Activated CD8-positive, alpha-beta T cell treated with anti-CD3 and anti-CD28 coated beads for 36 hours (primary cell): ENCODE data around the gene B9D1. TPM values are rescaled to one million over a fixed set of nuclear protein-coding genes. Genes with fewer than 3 reads are reported as not detected.

Experiments used
- ATAC-seq: fragments of 200-7000 bp; cut with Tn5 transposase; one replicate; pipeline ENCODE4 v1.10.0; 2021; ENCODE audit warnings: mild to moderate bottlenecking, moderate library complexity
- CTCF ChIA-PET: fragments of 350-600 bp; sonication (Branson Sonifier 250); formaldehyde crosslinking; loops from one replicate; lab custom pipeline; 2021; ENCODE audit warnings: antibody characterized with exemption; lab: Charles Lee
- POLR2A ChIA-PET: fragments of 350-600 bp; sonication (Branson Sonifier 250); formaldehyde crosslinking; loops from one replicate; lab custom pipeline; 2021; ENCODE audit warnings: antibody characterized with exemption; lab: Charles Lee
- DNase-seq: peaks from one replicate; pipeline ENCODE4 v3.0.0-alpha.2; 2020
- H3K27ac Mint-ChIP-seq: one replicate; pipeline ENCODE4 v1.8.0; 2021; ENCODE audit warnings: mild to moderate bottlenecking, mixed read lengths
- H3K27me3 Mint-ChIP-seq: one replicate; pipeline ENCODE4 v1.8.0; 2021; ENCODE audit warnings: mixed read lengths
- H3K36me3 Mint-ChIP-seq: one replicate; pipeline ENCODE4 v1.8.0; 2021; ENCODE audit warnings: low read depth, mixed read lengths
- H3K4me1 Mint-ChIP-seq: one replicate; pipeline ENCODE4 v1.8.0; 2021; ENCODE audit warnings: low read depth, mixed read lengths
- H3K4me3 Mint-ChIP-seq: one replicate; pipeline ENCODE4 v1.8.0; 2021; ENCODE audit warnings: mild to moderate bottlenecking, moderate library complexity, mixed read lengths
- H3K9me3 Mint-ChIP-seq: one replicate; pipeline ENCODE4 v1.8.0; 2021; ENCODE audit warnings: mixed read lengths
- CTCF ChIP-seq: fragments of 200-600 bp; IDR thresholded peaks from one replicate; pipeline ENCODE4 v1.8.0; 2022; ENCODE audit warnings: antibody characterized with exemption, mild to moderate bottlenecking
- intact Hi-C: fragments of 100-400 bp; cut with micrococcal nuclease; formaldehyde crosslinking; loops from one replicate; pipeline ENCODE4 v1.10.0; 2022
- total RNA-seq, 2 experiments: library from RNA; stranded (reverse); gene quantifications; one replicate each; pipeline ENCODE4 v1.2.3, GENCODE V29; 2021

The B9D1 gene
- total RNA-seq, 2 experiments from 2014 or later, result 7.2 to 9.4 TPM

DNA sequence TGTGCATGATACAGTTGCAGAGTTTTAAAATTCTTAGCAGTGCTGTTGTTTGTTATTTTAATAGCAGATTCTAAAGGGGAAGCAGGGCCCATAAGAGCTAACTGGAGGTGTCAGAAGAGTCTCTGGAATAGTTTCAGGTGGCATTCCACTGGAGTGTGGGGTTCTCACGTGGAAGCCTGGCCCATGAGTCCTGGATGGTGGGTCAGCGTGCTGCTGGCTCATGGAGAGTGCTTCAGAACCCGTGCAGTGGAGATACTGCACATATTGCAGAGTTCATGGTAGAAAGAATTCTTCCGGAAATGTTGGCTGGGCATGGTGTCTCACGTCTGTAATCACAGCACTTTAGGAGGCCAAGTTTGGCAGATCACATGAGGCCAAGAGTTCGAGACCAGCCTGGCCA, 43.9 kb downstream of the B9D1 start:
- H3K27ac Mint-ChIP-seq, result no peak overlapping the region
- no peak overlapping the region for H3K4me3 Mint-ChIP-seq
- ATAC-seq (no peak), DNase-seq (no peak)
- no peak for TF ChIP-seq CTCF
- no peaks in the 10 kb centered on the region for H3K9me3 Mint-ChIP-seq
- intact Hi-C loops, result no loop called here
- H3K36me3 Mint-ChIP-seq, result no peaks in the 10 kb centered on the region
- H3K4me1 Mint-ChIP-seq, result no peaks in the 10 kb centered on the region
- POLR2A ChIA-PET, result interaction anchor here (0.9 kb wide), 1 partner anchor 20 kb away, joined by 3 read pairs; no protein-coding TSS in a partner anchor
- H3K27me3 Mint-ChIP-seq, result peaks cover 10% of the 10 kb centered on the region
- CTCF ChIA-PET, result no interaction called here

DNA sequence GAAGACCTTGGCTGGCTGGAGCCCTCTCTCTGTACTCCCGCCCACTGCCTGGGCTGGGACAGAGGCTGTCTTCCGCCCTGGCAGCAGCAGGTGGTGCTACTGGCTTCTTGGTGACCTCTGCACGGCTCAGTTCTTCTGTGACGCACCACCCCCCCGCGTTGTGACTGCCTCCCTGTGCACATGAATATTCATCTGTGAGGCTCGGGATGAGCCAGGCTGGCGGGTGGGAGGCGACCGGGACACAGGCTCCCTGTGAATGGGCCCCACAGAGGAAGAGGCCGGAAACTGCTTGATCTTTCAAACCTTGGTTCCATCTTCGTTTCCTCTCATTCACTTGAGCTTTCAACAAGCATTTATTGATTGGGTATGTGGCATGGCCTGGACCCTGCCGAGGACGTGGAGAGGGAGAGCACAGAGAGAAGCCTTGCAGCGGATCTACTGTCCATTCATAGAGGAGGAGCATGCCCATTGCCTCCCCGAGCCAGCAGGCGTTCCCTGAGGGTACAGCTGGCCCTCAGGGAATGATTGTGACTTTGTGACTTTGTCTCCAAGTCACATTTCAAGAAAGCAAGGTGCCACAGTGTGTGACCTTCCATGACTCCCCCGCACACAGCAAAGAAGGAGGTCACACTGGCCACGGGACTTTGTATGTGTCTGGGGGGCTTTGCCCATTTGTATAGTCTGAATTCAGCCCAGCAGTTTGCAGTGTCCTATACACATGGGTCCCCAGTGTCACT, 45.0 kb downstream of the B9D1 start:
- intact Hi-C loops, result no loop called here
- peaks cover 10% of the 10 kb centered on the region for H3K27me3 Mint-ChIP-seq
- CTCF ChIA-PET, result no interaction called here

GRCh38 chr17:19316761-19317358, 45.7 kb downstream of the B9D1 start:
- Mint-ChIP-seq H3K27me3 (peaks cover 10% of the 10 kb centered on the region), H3K27ac (no peak overlapping the region), H3K4me3 (no peak overlapping the region), H3K4me1 (no peaks in the 10 kb centered on the region), H3K9me3 (no peaks in the 10 kb centered on the region), H3K36me3 (no peaks in the 10 kb centered on the region)
- ATAC-seq (no peak), DNase-seq (no peak)
- ChIA-PET POLR2A (no interaction called here), CTCF (interaction anchor here (1.1 kb wide), 1 partner anchor 21 kb away, joined by 5 read pairs; no protein-coding TSS in a partner anchor)
- TF ChIP-seq CTCF, result no peak
- intact Hi-C loops, result no loop called here

More for the DNA sequence above, 45.0 kb downstream of the B9D1 start:
- Mint-ChIP-seq H3K27ac (no peak overlapping the region), H3K9me3 (no peaks in the 10 kb centered on the region), H3K4me3 (no peak overlapping the region), H3K36me3 (no peaks in the 10 kb centered on the region), H3K4me1 (no peaks in the 10 kb centered on the region)
- ATAC-seq, result no peak
- POLR2A ChIA-PET, result interaction anchor here (0.9 kb wide), 1 partner anchor 19 kb away, joined by 3 read pairs; no protein-coding TSS in a partner anchor
- no peak for TF ChIP-seq CTCF
- no peak for DNase-seq

- Mint-ChIP-seq H3K36me3 (no peaks in the 10 kb centered on the region), H3K27ac (no peak overlapping the region), H3K27me3 (peaks cover 12% of the 10 kb centered on the region), H3K4me3 (no peak overlapping the region), H3K4me1 (no peaks in the 10 kb centered on the region), H3K9me3 (no peaks in the 10 kb centered on the region)
- no peak for TF ChIP-seq CTCF
- intact Hi-C loops, result no loop called here
- DNase-seq (no peak), ATAC-seq (no peak)
- ChIA-PET CTCF (no interaction called here), POLR2A (no interaction called here)
These were observed 47.4 kb downstream of the B9D1 start for GRCh38 chr17:19315104-19315503.
